DOHH2 (cell line): ENCODE measurements around the gene DENND5B.

Source experiments
- H3F3A ChIP-seq: fragments of 200-600 bp; sonication (generic), shearing (Covaris generic); 2 replicates; pipeline ENCODE4 v1.6.0; 2016; ENCODE audit warnings: antibody characterized with exemption, mild to moderate bottlenecking; ENCODE audit not compliant: control insufficient read depth, insufficient read depth
- H3K27ac ChIP-seq: fragments of 200-600 bp; sonication (generic); 2 replicates; pipeline ENCODE4 v1.5.1; 2014; ENCODE audit warnings: low read depth, mild to moderate bottlenecking, low read length, moderate library complexity
- H3K27me3 ChIP-seq: fragments of 200-600 bp; sonication (generic); 2 replicates; pipeline ENCODE4 v1.6.1; 2014; ENCODE audit warnings: mild to moderate bottlenecking, low read length, mixed read lengths; ENCODE audit not compliant: control insufficient read depth
- H3K36me3 ChIP-seq: fragments of 200-600 bp; sonication (generic); 2 replicates; pipeline ENCODE4 v1.6.1; 2014; ENCODE audit warnings: mild to moderate bottlenecking, low read length, moderate library complexity, mixed read lengths; ENCODE audit not compliant: control insufficient read depth
- H3K4me1 ChIP-seq: fragments of 200-600 bp; sonication (generic); 2 replicates; pipeline ENCODE4 v1.6.1; 2014; ENCODE audit warnings: mild to moderate bottlenecking, low read length, mixed read lengths; ENCODE audit not compliant: control insufficient read depth
- H3K4me2 ChIP-seq: fragments of 200-600 bp; sonication (generic); 2 replicates; pipeline ENCODE4 v1.6.0; 2014; ENCODE audit warnings: mild to moderate bottlenecking, low read length, moderate library complexity
- H3K4me3 ChIP-seq: fragments of 200-600 bp; sonication (generic); 2 replicates; pipeline ENCODE4 v1.5.1; 2014; ENCODE audit warnings: mild to moderate bottlenecking, low read length, mixed read lengths
- H3K79me2 ChIP-seq: fragments of 200-600 bp; sonication (generic); 2 replicates; pipeline ENCODE4 v1.6.1; 2014; ENCODE audit warnings: mild to moderate bottlenecking, low read length, mixed read lengths; ENCODE audit not compliant: control insufficient read depth
- H3K9me2 ChIP-seq: fragments of 200-600 bp; sonication (generic); replicated peaks from 2 replicates; pipeline ENCODE4 v1.6.1; 2014; ENCODE audit warnings: mild to moderate bottlenecking, low read length, mixed read lengths; ENCODE audit not compliant: control insufficient read depth
- H3K9me3 ChIP-seq: fragments of 200-600 bp; sonication (generic); 2 replicates; pipeline ENCODE4 v1.6.1; 2014; ENCODE audit warnings: antibody characterized with exemption, low read length, mixed read lengths; ENCODE audit not compliant: control insufficient read depth, insufficient read depth
- H4K20me1 ChIP-seq: fragments of 200-600 bp; sonication (generic); 2 replicates; pipeline ENCODE4 v1.6.0; 2014; ENCODE audit warnings: low read depth, mild to moderate bottlenecking, antibody characterized with exemption, low read length, moderate library complexity; ENCODE audit not compliant: control insufficient read depth, insufficient read depth
- EZH2phosphoT487 ChIP-seq: fragments of 200-600 bp; sonication (generic); IDR thresholded peaks from 2 replicates; pipeline ENCODE4 v1.6.1; 2017; ENCODE audit warnings: borderline replicate concordance, mild to moderate bottlenecking, antibody characterized with exemption, low read length, moderate library complexity, mixed read lengths
- TF ChIP-seq, protein P1 (sequence below): fragments of 200-600 bp; sonication (generic); IDR thresholded peaks from one replicate; pipeline ENCODE4 v1.5.1; 2014; ENCODE audit warnings: antibody characterized with exemption, mild to moderate bottlenecking, low read depth, low read length; ENCODE audit not compliant: poor library complexity, severe bottlenecking

Gene DENND5B

DNA sequence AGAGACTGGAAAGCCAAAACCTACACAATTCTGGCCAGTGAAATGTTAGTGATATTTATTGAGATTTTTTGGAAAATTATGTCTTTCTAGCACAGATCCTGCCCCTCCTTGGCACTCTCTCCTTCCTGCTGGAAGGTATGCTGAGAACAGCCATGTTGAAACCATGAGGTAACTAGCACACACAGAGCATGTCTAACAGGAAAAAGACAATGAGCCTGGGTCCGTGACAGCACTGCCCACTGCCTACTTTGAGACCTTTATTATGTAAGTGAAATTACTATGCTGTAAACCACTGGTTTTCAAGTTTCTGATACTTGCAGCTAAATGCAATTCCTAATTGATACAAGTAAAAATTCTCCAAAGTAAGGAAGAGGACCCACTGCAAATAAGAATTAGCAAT lies 183.4 kb downstream of the DENND5B start:
- peak overlapping the region; percentile 97 for H3K27ac ChIP-seq
- H3K4me3 ChIP-seq: no peak overlapping the region
- peak overlapping the region; percentile 35; the same call in 1 of the 2 replicates for H3K4me2 ChIP-seq
- peaks cover 73% of the 10 kb centered on the region for H3K4me1 ChIP-seq
- TF ChIP-seq EZH2phosphoT487: no peak
- TF ChIP-seq, protein P1, sequence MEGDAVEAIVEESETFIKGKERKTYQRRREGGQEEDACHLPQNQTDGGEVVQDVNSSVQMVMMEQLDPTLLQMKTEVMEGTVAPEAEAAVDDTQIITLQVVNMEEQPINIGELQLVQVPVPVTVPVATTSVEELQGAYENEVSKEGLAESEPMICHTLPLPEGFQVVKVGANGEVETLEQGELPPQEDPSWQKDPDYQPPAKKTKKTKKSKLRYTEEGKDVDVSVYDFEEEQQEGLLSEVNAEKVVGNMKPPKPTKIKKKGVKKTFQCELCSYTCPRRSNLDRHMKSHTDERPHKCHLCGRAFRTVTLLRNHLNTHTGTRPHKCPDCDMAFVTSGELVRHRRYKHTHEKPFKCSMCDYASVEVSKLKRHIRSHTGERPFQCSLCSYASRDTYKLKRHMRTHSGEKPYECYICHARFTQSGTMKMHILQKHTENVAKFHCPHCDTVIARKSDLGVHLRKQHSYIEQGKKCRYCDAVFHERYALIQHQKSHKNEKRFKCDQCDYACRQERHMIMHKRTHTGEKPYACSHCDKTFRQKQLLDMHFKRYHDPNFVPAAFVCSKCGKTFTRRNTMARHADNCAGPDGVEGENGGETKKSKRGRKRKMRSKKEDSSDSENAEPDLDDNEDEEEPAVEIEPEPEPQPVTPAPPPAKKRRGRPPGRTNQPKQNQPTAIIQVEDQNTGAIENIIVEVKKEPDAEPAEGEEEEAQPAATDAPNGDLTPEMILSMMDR: no peak
- no peaks in the 10 kb centered on the region for H4K20me1 ChIP-seq
- peaks cover 3% of the 10 kb centered on the region; the same call in 1 of the 2 replicates for H3K36me3 ChIP-seq
- no peaks in the 10 kb centered on the region for H3K9me3 ChIP-seq
- peaks cover 33% of the 10 kb centered on the region for H3F3A ChIP-seq
- H3K27me3 ChIP-seq: no peaks in the 10 kb centered on the region
- no peaks in the 10 kb centered on the region for H3K9me2 ChIP-seq
- H3K79me2 ChIP-seq: no peaks in the 10 kb centered on the region

DNA sequence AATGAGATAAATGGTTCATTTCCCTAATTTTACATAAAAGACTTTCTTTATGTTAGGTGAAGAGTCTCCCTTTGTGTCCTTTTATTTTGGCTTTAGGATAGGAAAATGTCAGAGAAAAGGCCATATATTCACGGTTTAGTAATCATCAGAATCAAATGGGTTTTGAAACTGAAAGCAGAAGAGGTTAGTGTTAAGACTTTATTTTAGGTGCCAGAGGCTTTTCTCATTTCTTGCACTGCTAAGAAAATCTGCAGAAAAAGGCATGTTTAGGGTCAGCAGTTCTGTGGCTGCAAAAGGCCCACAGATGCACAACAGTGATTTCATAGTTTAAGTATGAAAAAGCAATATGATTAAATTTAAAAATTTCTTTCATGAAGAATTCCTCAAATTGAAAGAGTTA lies 184.6 kb downstream of the DENND5B start:
- H3K27ac ChIP-seq: peak overlapping the region; percentile 97
- peaks cover 71% of the 10 kb centered on the region for H3K4me1 ChIP-seq
- no peak for TF ChIP-seq EZH2phosphoT487
- TF ChIP-seq, protein P1: no peak
- H3F3A ChIP-seq: peaks cover 33% of the 10 kb centered on the region
- H3K79me2 ChIP-seq: no peaks in the 10 kb centered on the region
- peaks cover 3% of the 10 kb centered on the region; the same call in 1 of the 2 replicates for H3K36me3 ChIP-seq
- H3K9me3 ChIP-seq: no peaks in the 10 kb centered on the region
- peak overlapping the region; percentile 76 for H3K4me2 ChIP-seq
- H3K9me2 ChIP-seq: no peaks in the 10 kb centered on the region
- peak overlapping the region; percentile 65 for H3K4me3 ChIP-seq
- no peaks in the 10 kb centered on the region for H4K20me1 ChIP-seq
- H3K27me3 ChIP-seq: no peaks in the 10 kb centered on the region

DNA sequence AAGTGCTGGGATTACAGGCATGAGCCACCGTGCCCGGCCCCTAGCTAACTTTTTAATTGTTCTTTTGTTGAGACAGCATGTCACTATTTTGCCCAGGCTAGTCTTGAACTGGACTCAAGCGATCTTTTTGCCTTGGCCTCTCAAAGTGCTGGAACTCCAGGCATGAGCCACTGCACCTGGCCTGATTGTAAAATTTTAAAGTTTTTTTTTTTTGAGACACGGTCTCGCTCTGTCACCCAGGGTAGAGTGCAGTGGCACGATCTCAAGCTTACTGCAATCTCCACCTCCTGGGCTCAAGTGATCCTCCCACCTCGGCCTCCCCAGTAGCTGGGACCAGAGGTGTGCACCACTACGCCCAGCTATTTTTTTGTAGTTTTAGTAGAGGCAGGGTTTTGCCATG lies 185.9 kb downstream of the DENND5B start:
- Histone ChIP-seq H3K27ac (peak overlapping the region; percentile 97), H3K4me2 (peak overlapping the region; percentile 76), H3K36me3 (peaks cover 3% of the 10 kb centered on the region; the same call in 1 of the 2 replicates), H3K27me3 (no peaks in the 10 kb centered on the region), H4K20me1 (no peaks in the 10 kb centered on the region), H3K9me2 (no peaks in the 10 kb centered on the region), H3F3A (peaks cover 33% of the 10 kb centered on the region), H3K4me3 (peak overlapping the region; percentile 65), H3K4me1 (peaks cover 67% of the 10 kb centered on the region), H3K9me3 (no peaks in the 10 kb centered on the region), H3K79me2 (no peaks in the 10 kb centered on the region)
- TF ChIP-seq, protein P1: no peak
- TF ChIP-seq EZH2phosphoT487: no peak
